HepG2 (cell line): ENCODE measurements around the gene TBXA2R. TPM values are rescaled to one million over a fixed set of nuclear protein-coding genes. Genes with fewer than 3 reads are reported as not detected.

Experiments
- DNMT3B ChIP-seq: conservative IDR thresholded peaks from 2 replicates; pipeline ENCODE4 v1.6.1; 2016; ENCODE audit warnings: missing biosample characterization, control low read depth
- ETV6 ChIP-seq: sonication (generic); formaldehyde crosslinking; conservative IDR thresholded peaks from 2 replicates; pipeline ENCODE4 v1.4.0; 2020; ENCODE audit warnings: missing genetic modification reagents
- HDAC2 ChIP-seq: sonication (generic); formaldehyde crosslinking; IDR thresholded peaks from 2 replicates; pipeline ENCODE4 v1.4.0; 2020; ENCODE audit warnings: missing genetic modification reagents
- RBM39 ChIP-seq: fragments of 200-400 bp; formaldehyde crosslinking; IDR thresholded peaks from one replicate; pipeline ENCODE4 v1.6.1; 2018; ENCODE audit warnings: antibody characterized with exemption, mild to moderate bottlenecking, low read depth, low read length; ENCODE audit not compliant: poor library complexity, severe bottlenecking
- REPIN1 ChIP-seq: sonication (generic); formaldehyde crosslinking; IDR thresholded peaks from 2 replicates; pipeline ENCODE4 v1.8.0; 2022; ENCODE audit warnings: missing genetic modification reagents, low read depth, mild to moderate bottlenecking, borderline replicate concordance
- RXRA ChIP-seq: sonication (generic); formaldehyde crosslinking; IDR thresholded peaks from 2 replicates; pipeline ENCODE4 v1.5.1; 2020; ENCODE audit warnings: missing genetic modification reagents
- SKIL ChIP-seq: sonication (generic); formaldehyde crosslinking; IDR thresholded peaks from 2 replicates; pipeline ENCODE4 v1.8.0; 2022; ENCODE audit warnings: missing genetic modification reagents, mild to moderate bottlenecking, moderate library complexity, borderline replicate concordance
- SMAD9 ChIP-seq: sonication (generic); formaldehyde crosslinking; IDR thresholded peaks from 2 replicates; pipeline ENCODE4 v1.5.1; 2020; ENCODE audit warnings: mild to moderate bottlenecking, missing genetic modification reagents
- TRIM24 ChIP-seq: sonication (generic); formaldehyde crosslinking; IDR thresholded peaks from 2 replicates; pipeline ENCODE4 v1.8.0; 2022; ENCODE audit warnings: mild to moderate bottlenecking, missing genetic modification reagents
- ZNF451 ChIP-seq: sonication (generic); formaldehyde crosslinking; IDR thresholded peaks from 2 replicates; pipeline ENCODE4 v1.5.0; 2020; ENCODE audit warnings: mild to moderate bottlenecking, missing genetic modification reagents
- ZNF605 ChIP-seq: sonication (generic); formaldehyde crosslinking; IDR thresholded peaks from 2 replicates; pipeline ENCODE4 v1.8.0; 2022; ENCODE audit warnings: mild to moderate bottlenecking, missing genetic modification reagents
- ZNF740 ChIP-seq: sonication (generic); formaldehyde crosslinking; IDR thresholded peaks from 2 replicates; pipeline ENCODE4 v1.4.0; 2020; ENCODE audit warnings: missing genetic modification reagents
- ZNF850 ChIP-seq: sonication (generic); formaldehyde crosslinking; conservative IDR thresholded peaks from 2 replicates; pipeline ENCODE4 v1.9.0; 2021; ENCODE audit warnings: mild to moderate bottlenecking, missing genetic modification reagents
- polyA plus RNA-seq, 8 experiments: library from polyadenylated mRNA; depleted of rRNA in 3 of 8; stranded (reverse) in 7 of 8; unstranded in 1 of 8; fragments of >200 nt; fragmentation: Illumina TruSeq in 4 of 8; extraction: Trizol in 4 of 8; gene quantifications; 2 replicates each; pipeline versions ENCODE4 v1.2.1 to v1.2.3, GENCODE V29; 2011 to 2016; ENCODE audit warnings: low read depth in 4 of 8, missing spikeins in 1 of 8, mixed read lengths in 1 of 8; ENCODE audit not compliant: insufficient read depth in 1 of 8
- total RNA-seq, 5 experiments: library from RNA; depleted of rRNA; stranded (reverse); fragments of >200 nt; fragmentation: Illumina TruSeq; extraction: Trizol; gene quantifications; 2 replicates each; pipeline ENCODE4 v1.2.3, GENCODE V29; 2016; ENCODE audit warnings: low read depth in 1 of 5
- TF ChIP-seq, protein P1 (sequence below): fragments of 450-650 bp; IDR thresholded peaks from 2 replicates; pipeline ENCODE4 v1.6.1; 2016
- TF ChIP-seq, protein P2 (sequence below): IDR thresholded peaks from 2 replicates; pipeline ENCODE4 v1.6.1; 2016; ENCODE audit warnings: control low read depth
- TF ChIP-seq, protein P3 (sequence below): IDR thresholded peaks from 2 replicates; pipeline ENCODE4 v1.6.1; 2016; ENCODE audit warnings: missing compliant biosample characterization, missing genetic modification reagents, borderline replicate concordance
- TF ChIP-seq, protein P4 (sequence below): sonication (generic); formaldehyde crosslinking; conservative IDR thresholded peaks from 2 replicates; pipeline ENCODE4 v1.8.1; 2023; ENCODE audit warnings: missing genetic modification reagents
- TF ChIP-seq, protein P5 (sequence below): sonication (generic); formaldehyde crosslinking; IDR thresholded peaks from 2 replicates; pipeline ENCODE4 v1.4.0; 2020; ENCODE audit warnings: missing genetic modification reagents

TBXA2R gene
- total and polyA plus RNA-seq, 2 of the 13 experiments (the other 11 are each of a cell fraction or from before 2014, with no cell fraction given) = 0.09 TPM; not detected in 1

GRCh38 chr19:3573858-3574637, 32.6 kb downstream of the TBXA2R start (continued):
- TF ChIP-seq, protein P1, sequence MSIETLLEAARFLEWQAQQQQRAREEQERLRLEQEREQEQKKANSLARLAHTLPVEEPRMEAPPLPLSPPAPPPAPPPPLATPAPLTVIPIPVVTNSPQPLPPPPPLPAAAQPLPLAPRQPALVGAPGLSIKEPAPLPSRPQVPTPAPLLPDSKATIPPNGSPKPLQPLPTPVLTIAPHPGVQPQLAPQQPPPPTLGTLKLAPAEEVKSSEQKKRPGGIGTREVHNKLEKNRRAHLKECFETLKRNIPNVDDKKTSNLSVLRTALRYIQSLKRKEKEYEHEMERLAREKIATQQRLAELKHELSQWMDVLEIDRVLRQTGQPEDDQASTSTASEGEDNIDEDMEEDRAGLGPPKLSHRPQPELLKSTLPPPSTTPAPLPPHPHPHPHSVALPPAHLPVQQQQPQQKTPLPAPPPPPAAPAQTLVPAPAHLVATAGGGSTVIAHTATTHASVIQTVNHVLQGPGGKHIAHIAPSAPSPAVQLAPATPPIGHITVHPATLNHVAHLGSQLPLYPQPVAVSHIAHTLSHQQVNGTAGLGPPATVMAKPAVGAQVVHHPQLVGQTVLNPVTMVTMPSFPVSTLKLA = no peak
- no peak for TF ChIP-seq DNMT3B (CRISPR knock-in tag)
- TF ChIP-seq ZNF451 = no peak
- no peak for TF ChIP-seq HDAC2 (CRISPR knock-in tag)
- no peak for TF ChIP-seq ZNF850 (CRISPR knock-in tag)
- no peak for TF ChIP-seq ZNF605 (CRISPR knock-in tag)
- 0 out of 2 replicates have a peak, but pooled peaks have one; percentile 21 for TF ChIP-seq REPIN1 (CRISPR knock-in tag)
- TF ChIP-seq RXRA (CRISPR knock-in tag) = no peak; the same call in 1 of the 2 replicates
- TF ChIP-seq, protein P2, sequence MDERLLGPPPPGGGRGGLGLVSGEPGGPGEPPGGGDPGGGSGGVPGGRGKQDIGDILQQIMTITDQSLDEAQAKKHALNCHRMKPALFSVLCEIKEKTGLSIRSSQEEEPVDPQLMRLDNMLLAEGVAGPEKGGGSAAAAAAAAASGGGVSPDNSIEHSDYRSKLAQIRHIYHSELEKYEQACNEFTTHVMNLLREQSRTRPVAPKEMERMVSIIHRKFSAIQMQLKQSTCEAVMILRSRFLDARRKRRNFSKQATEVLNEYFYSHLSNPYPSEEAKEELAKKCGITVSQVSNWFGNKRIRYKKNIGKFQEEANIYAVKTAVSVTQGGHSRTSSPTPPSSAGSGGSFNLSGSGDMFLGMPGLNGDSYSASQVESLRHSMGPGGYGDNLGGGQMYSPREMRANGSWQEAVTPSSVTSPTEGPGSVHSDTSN = peak; percentile 68
- no peak for TF ChIP-seq ETV6 (CRISPR knock-in tag)
- no peak for TF ChIP-seq RBM39
- TF ChIP-seq, protein P3, sequence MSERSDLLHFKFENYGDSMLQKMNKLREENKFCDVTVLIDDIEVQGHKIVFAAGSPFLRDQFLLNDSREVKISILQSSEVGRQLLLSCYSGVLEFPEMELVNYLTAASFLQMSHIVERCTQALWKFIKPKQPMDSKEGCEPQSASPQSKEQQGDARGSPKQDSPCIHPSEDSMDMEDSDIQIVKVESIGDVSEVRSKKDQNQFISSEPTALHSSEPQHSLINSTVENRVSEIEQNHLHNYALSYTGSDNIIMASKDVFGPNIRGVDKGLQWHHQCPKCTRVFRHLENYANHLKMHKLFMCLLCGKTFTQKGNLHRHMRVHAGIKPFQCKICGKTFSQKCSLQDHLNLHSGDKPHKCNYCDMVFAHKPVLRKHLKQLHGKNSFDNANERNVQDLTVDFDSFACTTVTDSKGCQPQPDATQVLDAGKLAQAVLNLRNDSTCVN (CRISPR knock-in tag) = no peak
- TF ChIP-seq ZNF740 (CRISPR knock-in tag) = no peak
- TF ChIP-seq, protein P4, sequence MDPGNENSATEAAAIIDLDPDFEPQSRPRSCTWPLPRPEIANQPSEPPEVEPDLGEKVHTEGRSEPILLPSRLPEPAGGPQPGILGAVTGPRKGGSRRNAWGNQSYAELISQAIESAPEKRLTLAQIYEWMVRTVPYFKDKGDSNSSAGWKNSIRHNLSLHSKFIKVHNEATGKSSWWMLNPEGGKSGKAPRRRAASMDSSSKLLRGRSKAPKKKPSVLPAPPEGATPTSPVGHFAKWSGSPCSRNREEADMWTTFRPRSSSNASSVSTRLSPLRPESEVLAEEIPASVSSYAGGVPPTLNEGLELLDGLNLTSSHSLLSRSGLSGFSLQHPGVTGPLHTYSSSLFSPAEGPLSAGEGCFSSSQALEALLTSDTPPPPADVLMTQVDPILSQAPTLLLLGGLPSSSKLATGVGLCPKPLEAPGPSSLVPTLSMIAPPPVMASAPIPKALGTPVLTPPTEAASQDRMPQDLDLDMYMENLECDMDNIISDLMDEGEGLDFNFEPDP (CRISPR knock-in tag) = no peak
- no peak for TF ChIP-seq SKIL (CRISPR knock-in tag)
- TF ChIP-seq, protein P5, sequence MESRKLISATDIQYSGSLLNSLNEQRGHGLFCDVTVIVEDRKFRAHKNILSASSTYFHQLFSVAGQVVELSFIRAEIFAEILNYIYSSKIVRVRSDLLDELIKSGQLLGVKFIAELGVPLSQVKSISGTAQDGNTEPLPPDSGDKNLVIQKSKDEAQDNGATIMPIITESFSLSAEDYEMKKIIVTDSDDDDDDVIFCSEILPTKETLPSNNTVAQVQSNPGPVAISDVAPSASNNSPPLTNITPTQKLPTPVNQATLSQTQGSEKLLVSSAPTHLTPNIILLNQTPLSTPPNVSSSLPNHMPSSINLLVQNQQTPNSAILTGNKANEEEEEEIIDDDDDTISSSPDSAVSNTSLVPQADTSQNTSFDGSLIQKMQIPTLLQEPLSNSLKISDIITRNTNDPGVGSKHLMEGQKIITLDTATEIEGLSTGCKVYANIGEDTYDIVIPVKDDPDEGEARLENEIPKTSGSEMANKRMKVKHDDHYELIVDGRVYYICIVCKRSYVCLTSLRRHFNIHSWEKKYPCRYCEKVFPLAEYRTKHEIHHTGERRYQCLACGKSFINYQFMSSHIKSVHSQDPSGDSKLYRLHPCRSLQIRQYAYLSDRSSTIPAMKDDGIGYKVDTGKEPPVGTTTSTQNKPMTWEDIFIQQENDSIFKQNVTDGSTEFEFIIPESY = peak; percentile 42; the same call in 1 of the 2 replicates
- no peak for TF ChIP-seq TRIM24
- no peak for TF ChIP-seq SMAD9 (CRISPR knock-in tag)
